Activated CD4-positive, CD25-positive, alpha-beta regulatory T cell treated with anti-CD3 and anti-CD28 coated beads, Interleukin-2, amount 50 U/mL, for 16 hours (primary cell): ENCODE results near the gene ZNRF2.
"Not testable (repeated sequence)": the region's sequence is repeated elsewhere in the genome, so short reads cannot be mapped to it uniquely, and the experiment has no call there.

Experiments used
- DNase-seq: peaks from one replicate; pipeline ENCODE4 v3.0.0-alpha.2; 2020; ENCODE audit warnings: low read depth, low spot score

The ZNRF2 gene

DNA sequence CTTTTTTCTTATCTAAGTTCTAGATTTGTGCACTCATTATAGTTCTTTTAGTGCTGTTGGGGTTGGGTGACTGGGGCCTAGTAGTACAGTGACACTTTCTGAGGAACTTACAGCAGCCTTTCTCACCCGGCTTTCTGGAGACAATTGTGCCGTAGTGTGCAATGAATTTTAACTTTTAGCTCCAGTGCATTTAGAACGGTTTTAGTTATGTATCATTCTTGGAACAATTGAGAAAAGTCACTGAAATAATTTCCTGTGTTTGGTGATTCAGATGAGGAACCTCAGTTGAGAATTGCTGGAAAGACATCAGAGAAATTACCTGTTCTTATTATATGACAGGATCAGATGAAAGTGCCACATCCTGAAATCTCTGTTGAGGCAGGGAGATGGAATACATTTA is 3.2 kb downstream of the ZNRF2 start:
- not testable (repeated sequence) for DNase-seq

DNA sequence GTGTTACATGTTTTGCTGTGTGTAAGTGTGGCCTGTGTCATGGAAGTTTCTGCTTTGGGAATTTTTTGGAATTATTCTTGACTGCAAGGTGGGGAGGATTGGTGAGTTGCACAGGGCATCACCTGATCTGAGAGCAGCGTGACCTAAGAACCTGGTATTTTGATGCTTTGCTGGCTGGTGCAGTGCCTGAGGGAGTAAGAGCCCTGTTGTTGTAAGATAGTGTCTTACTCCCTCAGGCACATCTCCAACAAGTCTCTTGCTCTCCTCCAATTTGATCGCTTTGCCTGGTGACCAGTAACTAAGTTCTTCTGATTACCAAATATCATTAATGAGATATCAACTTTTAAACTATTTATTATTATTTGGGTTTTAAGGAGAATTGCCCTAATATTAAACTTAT is 5.2 kb downstream of the ZNRF2 start:
- DNase-seq = not testable (repeated sequence)

DNA sequence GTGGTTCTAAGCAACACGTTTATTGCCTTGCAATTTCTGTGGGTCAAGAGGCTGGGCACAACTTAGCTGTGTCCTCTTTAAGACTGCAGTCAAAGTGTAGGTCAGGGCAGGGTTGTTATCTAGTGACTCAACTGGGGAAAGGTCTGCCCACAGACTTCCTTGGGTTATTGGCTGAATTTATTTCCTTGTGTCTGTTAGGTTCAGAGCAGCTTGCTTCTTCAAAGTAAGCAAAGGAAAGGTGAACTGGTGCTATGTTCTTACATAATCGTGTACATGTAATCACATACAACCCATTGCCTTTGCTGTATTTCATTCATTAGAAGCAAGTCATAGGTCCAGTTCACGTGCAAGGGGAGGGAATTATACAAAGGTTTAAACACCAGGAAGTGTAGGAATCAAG is 5.9 kb downstream of the ZNRF2 start:
- DNase-seq = not testable (repeated sequence)

DNA sequence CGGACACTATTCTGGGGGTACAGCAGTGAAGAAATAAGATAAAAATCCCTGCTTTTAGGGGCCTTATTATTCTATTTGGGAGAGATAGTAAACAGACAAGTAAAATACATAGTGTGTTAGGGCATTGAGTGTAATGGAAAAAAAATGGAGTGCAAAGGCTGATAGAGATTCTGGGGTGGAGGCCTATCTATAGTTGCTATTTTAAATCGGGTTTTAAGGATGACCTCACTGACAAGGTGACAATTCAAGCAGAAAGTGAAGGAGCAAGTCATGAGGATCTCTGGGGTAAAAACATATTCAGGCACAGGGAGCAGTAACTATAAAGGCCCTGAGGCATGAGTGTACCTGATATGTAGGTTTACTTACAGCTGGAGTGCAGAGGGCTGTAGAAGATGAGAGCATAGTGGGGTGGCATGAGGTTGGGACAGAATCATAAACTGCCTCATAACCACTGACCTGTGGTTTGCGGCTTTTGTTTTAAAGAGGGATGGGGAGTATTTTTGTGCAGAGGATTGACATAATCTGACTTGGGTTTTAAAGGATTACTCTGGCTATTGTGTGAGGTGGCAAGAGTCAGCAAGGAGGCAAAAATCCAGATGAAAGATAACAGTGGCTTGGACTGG is 8.1 kb downstream of the ZNRF2 start:
- DNase-seq = not testable (repeated sequence)

DNA sequence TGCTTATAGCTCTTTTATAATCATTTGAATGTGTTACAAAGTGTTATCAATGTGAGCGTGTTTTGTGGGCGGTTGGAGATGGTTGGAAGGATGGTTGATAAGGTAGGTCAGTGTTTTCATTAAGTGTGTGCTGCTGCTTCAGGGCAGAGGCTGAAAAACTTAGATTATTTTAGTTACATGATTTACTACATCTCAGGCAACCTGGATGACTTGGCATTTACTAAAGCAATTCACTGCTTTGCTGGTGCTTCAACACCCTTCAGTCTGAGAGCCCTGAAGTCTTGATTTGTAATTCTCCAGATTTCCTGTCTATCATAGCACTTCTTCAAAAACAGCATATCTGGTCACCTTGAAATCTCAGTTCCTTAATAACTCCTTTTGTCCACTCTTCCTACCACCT is 11.9 kb downstream of the ZNRF2 start:
- DNase-seq = not testable (repeated sequence)

DNA sequence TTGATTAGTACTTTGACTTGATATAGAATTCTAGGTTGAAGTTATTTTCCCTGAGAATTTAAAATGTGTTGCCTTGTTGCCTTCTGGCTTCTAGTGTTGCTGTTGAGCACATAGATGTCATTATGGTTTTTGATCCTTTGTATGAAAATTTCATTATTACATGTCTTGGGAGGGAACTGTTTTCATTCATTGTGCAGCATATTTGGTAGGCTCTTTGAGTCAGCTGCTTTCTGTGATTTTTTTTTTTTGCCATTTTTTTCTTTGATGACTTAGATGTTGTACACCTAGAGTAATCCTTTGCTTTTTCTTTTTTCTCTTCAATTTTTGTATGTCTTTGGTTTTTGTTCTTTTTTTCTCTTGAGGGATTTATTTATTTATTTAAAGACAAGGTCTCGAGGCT is 13.1 kb downstream of the ZNRF2 start:
- not testable (repeated sequence) for DNase-seq

DNA sequence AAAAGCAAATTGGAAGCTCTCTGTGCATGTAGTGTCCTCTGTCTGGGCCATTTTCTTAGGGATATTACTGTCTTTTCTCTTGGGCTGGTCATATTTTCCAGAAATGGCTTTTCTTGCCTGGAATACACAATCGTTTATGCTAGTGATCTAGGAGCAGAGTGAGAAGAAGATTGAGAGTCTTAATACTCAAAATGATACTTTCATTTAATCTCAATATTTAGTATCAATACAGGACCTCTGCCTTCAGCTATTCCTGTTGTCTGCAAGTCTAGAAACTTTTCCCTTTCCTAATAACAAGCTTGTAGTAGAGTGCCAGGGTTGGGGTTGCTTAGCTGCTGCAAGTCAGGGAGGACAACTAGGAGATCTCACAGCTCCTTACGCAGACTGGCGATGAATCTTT is 14.0 kb downstream of the ZNRF2 start:
- not testable (repeated sequence) for DNase-seq

DNA sequence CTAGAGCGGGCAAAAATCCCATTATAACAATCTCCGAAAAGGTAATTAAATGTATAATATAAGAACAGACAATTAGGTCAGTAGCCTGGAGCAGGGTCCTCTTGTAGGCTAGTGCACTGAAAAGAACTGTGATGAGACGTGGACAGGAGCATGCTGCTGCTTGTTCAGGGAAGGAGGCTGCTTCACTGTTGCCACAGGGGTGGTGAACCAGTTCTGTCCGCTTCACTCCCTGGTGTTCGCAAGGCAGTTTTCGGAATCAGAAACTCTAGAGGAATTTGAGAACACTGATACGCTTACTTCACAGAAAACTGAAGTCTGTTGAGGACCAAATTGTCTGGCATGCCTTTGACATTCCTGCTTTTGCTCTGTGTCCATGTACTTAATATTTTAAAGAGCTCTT is 17.4 kb downstream of the ZNRF2 start:
- DNase-seq = no peak

DNA sequence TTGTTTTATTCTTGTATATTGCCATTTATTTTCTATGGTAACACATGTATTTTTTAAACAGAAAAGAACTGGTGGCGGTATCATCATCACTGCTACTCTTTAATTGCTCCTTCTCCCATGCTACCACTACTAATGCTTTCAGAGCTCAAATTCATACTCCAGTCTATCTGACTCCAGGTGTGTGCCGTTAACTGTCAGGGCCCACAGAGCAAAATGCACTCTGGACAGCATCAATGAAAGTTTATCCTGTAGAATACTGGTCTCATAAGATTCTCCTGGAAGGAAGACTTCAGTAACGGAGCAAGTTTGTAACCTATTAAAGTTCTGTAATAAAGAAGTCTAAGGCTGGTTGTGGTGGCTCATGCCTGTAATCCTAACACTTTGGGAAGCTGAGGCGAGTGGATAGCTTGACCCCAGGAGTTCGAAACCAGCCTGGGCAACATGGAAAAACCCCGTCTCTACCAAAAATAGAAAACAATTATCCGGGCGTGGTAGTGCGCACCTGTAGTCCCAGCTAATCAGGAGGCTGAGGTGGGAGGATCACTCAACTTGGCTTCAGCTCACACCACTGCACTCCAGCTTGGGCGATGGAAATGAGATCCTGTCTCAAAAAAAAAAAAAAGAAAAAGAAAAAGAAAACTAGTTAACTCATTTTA is 18.4 kb downstream of the ZNRF2 start:
- no peak for DNase-seq

DNA sequence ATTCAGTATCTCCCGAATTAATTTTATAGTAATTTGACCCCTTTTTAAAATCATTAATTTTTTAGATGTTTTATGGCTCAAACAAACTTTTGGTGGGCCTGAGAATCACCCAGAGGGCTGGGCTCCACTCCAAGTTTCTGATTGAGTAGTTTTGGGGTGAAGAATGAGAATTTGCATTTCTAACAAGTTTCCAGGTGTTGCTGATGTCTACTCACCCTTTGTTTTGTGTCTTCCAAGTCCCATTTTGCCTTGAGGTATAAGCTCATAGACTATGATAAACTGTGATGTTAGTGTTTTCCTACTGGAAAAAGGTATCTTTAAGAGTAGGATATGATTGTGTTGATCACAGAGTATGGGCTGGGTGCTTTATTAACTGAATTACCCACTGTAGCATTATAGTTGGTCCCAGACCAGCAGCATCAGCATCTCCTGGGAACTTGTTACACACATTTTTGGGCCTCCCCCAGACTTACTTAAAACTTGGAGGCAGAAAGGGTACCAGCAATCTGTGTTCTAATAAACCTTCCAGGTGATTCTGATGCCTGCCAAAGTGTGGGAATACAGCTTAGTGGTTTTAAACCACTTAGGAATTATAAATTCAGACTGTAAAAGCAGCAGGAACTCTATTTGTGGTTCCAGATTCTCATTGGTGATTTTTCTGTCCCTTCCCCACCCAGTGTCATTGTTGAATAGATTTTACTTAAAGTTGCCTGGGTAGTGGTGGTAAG is 19.1 kb downstream of the ZNRF2 start:
- no peak for DNase-seq

DNA sequence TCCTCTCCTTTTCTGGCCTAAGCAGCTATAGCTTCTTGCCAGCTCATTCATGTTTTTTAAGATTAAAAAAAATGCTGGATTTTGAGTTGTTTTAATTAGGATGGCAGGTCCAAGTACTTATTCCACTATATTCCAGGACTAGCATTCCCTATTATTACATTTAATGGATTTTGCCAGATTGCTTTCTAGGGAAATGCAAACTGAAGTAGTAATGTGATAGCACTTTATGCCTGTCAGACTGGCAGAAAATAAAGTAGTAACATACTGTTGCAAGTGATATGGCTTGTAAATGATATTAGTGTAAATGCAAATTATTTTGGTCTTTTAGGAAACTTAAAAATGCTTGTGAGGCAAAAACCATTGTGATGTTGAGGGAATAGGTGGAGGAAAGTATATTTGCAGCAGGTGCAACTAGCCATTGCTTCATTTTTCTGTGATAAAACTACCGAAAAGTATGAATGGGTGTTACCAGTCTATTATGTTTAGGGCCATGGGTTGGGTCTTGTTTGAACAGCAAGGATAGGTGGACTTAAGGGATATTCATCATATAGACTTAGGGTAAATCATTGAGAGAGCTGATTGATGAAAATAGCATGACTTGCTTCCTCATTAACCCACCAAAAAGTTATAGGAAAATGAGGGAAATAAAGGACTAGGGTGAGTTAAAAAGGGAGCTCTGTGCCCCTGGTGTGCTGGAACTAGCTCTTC is 19.9 kb downstream of the ZNRF2 start:
- DNase-seq = no peak

DNA sequence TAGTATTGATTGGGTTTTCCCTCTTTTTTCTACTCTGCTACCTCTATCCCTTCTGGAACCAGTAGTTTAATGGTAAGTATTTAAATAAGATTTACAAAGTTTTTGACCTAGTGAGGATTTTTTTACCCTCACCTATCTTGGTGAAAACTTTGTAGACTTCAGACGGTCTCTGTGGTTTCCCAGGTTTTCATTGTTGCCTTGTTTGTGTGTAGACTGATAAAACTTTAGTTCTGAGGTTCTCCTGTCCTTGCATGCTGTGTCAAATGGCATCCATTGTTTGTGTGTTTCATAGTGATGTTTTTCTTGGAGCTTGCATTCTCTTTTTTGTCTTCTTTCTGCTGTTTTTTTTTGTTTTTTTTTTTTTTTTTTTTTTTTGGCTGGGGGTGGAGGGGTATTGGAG is 22.6 kb downstream of the ZNRF2 start:
- no peak for DNase-seq

DNA sequence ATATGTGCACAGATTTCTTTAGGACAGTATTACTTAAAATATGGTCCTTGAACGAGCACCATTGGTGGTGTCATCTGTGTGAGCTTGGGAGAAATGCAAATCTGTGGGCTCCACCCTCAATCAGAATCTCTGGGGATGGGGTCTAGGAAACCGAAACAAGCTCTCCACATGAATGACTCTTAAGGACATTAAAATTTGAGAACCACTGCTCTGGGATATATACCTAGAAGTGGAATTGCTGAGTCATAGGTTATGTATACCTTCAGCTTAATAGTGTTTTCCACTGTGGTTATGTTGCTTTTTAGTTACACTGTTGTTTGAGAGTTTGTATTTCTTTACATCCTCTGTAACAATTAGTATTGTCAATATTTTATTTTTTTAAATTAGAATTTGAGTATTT is 24.0 kb downstream of the ZNRF2 start:
- no peak for DNase-seq

DNA sequence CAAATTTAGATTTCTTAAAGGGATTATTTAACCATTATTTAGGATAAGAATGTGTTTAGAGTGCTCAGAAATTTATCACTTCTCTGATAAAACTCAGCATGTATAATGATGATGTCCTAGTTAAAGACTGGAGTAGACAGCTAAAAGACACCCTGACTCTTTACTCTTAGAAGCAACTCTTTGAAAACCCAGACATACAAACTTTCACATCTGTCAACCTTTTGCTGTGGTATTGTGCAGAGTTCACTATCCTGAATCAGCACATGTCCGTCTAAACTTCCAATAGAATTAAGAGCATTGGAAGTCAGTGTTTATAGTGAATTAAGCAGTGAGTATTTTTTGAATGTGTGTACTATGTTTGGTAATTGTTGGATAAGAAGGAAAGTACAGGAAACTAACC is 24.9 kb downstream of the ZNRF2 start:
- DNase-seq = no peak

DNA sequence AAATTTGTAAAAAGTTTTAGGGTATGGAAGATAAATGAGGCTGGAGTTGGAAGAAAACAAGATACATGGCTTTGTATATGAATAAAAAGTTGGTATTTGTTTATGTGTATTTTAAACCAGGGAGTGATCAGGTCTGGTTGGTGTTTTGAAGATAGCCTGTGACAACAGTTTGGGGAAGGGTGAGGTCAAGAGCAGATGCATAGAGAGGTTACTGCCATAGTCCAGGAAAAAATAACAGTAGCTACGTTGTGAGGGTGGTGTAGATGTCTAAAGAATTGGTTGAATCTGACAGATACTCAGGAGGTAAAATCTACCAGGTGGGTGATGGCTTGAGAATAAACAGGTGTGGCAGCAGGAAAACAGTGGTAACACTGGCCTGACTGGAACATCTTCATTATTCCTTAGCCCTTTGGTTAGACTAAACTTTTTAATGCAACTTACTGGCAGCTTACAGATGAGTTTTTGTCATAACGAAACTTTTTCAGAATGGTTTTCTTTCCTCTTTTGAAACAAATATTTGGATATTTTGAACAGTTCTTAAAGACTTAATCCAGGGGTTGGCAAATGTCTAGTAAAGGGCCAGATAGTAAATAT is 25.5 kb downstream of the ZNRF2 start:
- DNase-seq = no peak

DNA sequence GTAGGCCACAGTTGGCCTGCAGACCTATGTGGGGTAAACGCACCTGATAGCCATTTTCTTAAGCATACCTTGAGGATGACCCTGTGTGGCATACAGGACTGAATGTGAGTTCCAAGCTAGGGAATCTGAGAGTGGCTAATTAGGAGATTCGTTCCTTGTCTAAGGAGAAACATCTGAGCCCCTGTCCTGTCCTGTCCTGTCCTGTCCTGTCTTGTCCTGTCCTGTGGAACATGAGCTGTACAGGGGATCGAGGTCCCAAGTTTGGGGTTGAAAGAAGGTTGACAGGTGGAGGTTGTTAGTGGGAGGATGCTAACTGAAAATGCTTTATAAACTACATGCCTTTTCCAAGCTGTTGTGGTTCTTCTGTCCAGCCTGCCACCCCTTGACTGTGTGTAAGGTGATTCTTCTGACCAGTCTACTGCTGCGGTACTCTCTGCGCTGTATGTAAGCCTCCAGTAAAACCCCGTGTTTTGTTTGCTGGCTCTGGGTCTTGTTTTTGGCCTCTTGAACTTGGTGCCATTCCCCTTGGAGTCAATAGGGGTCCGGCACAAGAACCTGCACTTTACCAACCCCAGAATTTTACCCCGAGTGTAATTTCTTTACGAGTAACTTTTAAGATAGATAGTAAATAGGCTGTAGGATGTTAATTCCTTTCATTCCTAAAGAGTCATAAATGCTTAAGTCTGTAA is 26.4 kb downstream of the ZNRF2 start:
- DNase-seq = no peak

DNA sequence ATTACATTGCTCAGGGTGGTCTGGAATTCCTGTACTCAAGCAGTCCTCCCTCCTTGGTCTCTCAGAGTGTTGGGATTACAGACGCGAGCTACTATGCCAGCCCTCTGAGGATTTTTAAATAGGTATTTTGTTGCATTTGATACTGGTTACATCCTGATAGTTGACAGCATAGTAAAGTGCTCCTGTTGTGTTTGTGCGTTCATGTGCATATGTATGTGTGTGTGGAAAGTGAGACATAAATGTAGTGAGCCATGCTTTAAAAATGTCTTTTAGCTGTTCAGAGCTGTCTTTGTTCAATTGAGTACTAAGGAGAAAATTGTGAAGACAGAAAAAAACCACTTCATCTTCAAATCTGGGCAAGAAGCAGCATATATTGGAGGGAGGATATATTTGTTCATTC is 27.8 kb downstream of the ZNRF2 start:
- DNase-seq = no peak

DNA sequence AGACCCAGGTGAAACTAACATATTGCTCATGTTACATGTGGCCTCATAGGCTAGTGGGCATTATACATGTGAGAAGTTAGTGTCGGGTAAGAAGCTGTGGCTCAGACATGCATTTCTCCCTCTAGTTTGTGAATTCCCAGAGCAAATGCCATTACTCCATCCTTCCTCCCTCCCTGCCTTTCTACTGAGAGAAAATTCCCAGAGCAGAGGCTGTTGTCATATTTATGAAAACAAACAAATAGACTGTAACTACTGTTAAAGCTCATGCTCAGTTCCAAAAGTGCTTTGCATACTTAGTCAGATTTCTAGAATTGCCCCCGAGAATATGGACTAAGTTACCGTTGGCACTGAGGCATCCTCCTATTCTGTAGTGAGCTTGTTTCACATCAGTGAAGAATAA is 29.0 kb downstream of the ZNRF2 start:
- DNase-seq = no peak

DNA sequence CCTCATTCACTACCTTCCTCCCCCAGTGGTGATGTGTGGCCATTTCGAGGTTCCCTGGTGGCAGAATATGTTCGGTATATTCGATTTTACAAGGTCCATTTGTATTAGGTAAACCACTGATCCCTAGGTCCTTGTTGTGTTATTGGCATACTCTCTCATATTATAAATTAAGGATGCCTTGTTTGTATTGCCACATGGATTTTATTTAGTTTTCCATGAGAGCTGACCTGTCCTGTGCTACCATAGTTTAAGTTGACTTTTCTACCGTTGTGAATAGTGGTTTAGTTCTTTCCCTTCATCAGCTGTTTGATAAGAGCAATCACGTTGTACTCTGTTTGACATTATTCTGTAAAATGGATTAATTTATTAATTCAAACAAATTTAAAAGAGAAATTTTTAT is 29.4 kb downstream of the ZNRF2 start:
- DNase-seq = no peak

DNA sequence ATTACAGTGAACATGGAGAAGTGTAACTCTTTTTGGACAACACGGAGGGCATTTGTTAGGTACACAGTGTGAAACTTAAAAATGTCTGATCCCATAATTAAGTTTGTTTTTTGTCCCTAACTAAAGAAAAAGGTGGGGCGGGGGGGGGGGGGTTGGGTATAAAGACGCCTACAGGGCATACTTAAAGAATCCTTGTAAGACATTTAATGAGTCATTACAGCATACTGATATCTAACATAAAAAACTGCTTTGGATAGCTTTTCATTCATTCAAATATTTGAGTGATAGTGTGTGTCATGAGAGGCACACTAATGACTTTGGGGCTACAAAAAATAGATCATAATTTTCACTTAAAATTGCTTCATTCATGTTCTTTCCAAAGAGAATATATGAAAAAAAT is 31.2 kb downstream of the ZNRF2 start:
- DNase-seq = no peak

DNA sequence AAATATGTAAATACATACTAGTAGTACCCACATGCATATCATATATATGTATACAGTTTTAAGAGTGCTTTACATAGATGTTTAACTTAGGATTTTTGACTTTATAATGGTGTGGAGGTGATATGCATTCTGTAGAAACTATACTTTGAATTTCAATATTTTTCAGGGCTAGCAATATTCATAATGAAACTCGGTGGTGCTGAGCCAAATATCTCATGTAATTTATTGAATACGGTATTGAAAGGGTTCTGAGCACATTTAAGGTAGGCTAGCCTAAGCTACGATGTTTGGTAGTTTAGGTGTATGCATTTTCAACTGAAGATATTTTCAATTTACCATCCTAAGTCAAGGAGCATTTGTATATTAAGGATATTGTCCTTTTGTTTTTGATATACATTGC is 36.0 kb downstream of the ZNRF2 start:
- no peak for DNase-seq
